Colonic mucosa (tissue), 4 donors: ENCODE measurements around the gene ZNF81. TPM values are rescaled to one million over a fixed set of nuclear protein-coding genes. Genes with fewer than 3 reads are reported as not detected.

Source experiments
- DNase-seq: peaks from one replicate; pipeline ENCODE4 v3.0.0-alpha.2; 2020
- H3K27ac ChIP-seq: fragments of 200-600 bp; one replicate; pipeline ENCODE4 v1.8.0; 2021
- H3K27me3 ChIP-seq: fragments of 200-600 bp; one replicate; pipeline ENCODE4 v1.8.0; 2021
- H3K36me3 ChIP-seq: fragments of 200-600 bp; one replicate; pipeline ENCODE4 v1.8.0; 2021
- H3K4me1 ChIP-seq: fragments of 200-600 bp; one replicate; pipeline ENCODE4 v1.8.0; 2021; ENCODE audit warnings: mild to moderate bottlenecking
- H3K4me3 ChIP-seq: fragments of 200-600 bp; one replicate; pipeline ENCODE4 v1.8.0; 2021
- H3K9ac ChIP-seq, 2 donors: one replicate each; pipeline ENCODE4 v1.7.0; 2013; ENCODE audit warnings: control low read depth in 2 of 2, low read depth in 2 of 2, low read length in 2 of 2
- H3K9me3 ChIP-seq: fragments of 200-600 bp; one replicate; pipeline ENCODE4 v1.8.0; 2021
- CTCF ChIP-seq: fragments of 200-600 bp; IDR thresholded peaks from one replicate; pipeline ENCODE4 v1.8.0; 2022; ENCODE audit warnings: antibody characterized with exemption, mild to moderate bottlenecking
- intact Hi-C: fragments of 100-400 bp; cut with DNase I; formaldehyde crosslinking; loops from one replicate; pipeline ENCODE4 v1.14.1; 2022
- total RNA-seq, 2 donors: library from RNA; stranded (reverse); fragmentation: NEBNext Ultra II Directional in 1 of 2; extraction: Animal tissue kit (Norgen Biotek cat#: 25700) in 1 of 2; gene quantifications; one replicate each; pipeline ENCODE4 v1.2.1, GENCODE V29; 2021
- donor health status: healthy.
- donor health status: DM: no; HTN: no; CAD: no.
- donor health status: DM: no; HTN: no; CAD: no.

Gene ZNF81
- total RNA-seq, 2 donors from 2014 or later = 8.8 to 13.3 TPM

DNA sequence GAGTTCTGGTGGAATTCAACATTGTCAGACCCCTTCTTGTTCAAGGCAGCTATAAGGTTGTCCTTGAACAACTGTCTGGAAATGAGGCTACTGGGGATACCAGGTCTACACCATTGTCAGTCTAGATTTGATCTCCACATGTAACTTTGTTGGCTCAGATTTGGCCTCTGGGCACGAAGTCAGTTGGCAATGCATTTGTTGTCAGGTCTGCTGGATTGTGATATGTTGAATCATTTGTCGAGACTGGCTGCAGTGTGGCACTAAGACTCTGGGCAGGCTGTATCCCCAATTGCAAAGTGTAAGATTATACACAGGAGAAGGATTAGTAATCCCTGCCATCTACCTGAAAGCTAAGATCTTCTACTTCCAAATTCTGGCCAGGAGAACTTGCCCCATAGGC is 26.5 kb downstream of the ZNF81 start:
- Histone ChIP-seq H3K27me3 (no peaks in the 10 kb centered on the region), H3K27ac (no peak overlapping the region), H3K9me3 (no peaks in the 10 kb centered on the region), H3K4me1 (no peaks in the 10 kb centered on the region), H3K4me3 (no peak overlapping the region), H3K36me3 (no peaks in the 10 kb centered on the region), H3K9ac (no peak overlapping the region)
- intact Hi-C loops = no loop called here
- no peak for DNase-seq
- TF ChIP-seq CTCF = no peak

- no peak for TF ChIP-seq CTCF
- no peak overlapping the region for H3K9ac ChIP-seq
- no peaks in the 10 kb centered on the region for H3K27me3 ChIP-seq
- no peak for DNase-seq
- no peak overlapping the region for H3K4me3 ChIP-seq
- no peaks in the 10 kb centered on the region for H3K9me3 ChIP-seq
- H3K4me1 ChIP-seq = no peaks in the 10 kb centered on the region
- intact Hi-C loops = no loop called here
- H3K27ac ChIP-seq = no peak overlapping the region
- no peaks in the 10 kb centered on the region for H3K36me3 ChIP-seq
Measured at GRCh38 chrX:47864300-47864699, 27.6 kb downstream of the ZNF81 start.

DNA sequence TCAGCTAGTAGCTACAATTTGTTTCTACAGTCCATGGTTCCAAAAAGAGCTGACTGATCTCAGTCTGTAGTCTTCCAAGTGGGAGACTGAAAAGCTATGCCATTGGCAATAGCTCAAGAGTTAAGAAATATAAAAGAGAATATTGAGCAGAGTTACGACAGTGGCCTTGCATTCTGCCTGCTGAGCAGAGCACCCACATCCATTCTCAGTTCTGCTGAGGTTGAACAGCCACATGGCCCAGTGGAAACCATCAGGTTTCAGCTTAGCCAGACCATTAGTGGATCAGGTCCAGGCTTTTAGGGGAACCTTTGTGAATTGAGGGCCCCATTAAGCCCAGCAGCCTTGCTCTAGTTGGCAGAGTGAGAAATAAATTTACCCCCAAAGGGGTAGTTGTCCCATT is 28.1 kb downstream of the ZNF81 start:
- Histone ChIP-seq H3K9ac (no peak overlapping the region), H3K36me3 (no peaks in the 10 kb centered on the region), H3K9me3 (no peaks in the 10 kb centered on the region), H3K27ac (no peak overlapping the region), H3K27me3 (no peaks in the 10 kb centered on the region), H3K4me3 (no peak overlapping the region), H3K4me1 (no peaks in the 10 kb centered on the region)
- intact Hi-C loops = no loop called here
- TF ChIP-seq CTCF = no peak
- DNase-seq = no peak

GRCh38 chrX:47873123-47873522 is 36.4 kb downstream of the ZNF81 start:
- no peaks in the 10 kb centered on the region for H3K27me3 ChIP-seq
- H3K27ac ChIP-seq = no peak overlapping the region
- no peak overlapping the region for H3K9ac ChIP-seq
- no peak for DNase-seq
- no peak overlapping the region for H3K4me3 ChIP-seq
- no peaks in the 10 kb centered on the region for H3K4me1 ChIP-seq
- no peaks in the 10 kb centered on the region for H3K36me3 ChIP-seq
- H3K9me3 ChIP-seq = no peaks in the 10 kb centered on the region
- no peak for TF ChIP-seq CTCF
- intact Hi-C loops = no loop called here

GRCh38 chrX:47877327-47877726 is 40.6 kb downstream of the ZNF81 start:
- DNase-seq = no peak
- Histone ChIP-seq H3K9ac (no peak overlapping the region), H3K4me3 (no peak overlapping the region), H3K36me3 (no peaks in the 10 kb centered on the region), H3K27me3 (no peaks in the 10 kb centered on the region), H3K27ac (no peak overlapping the region), H3K9me3 (no peaks in the 10 kb centered on the region), H3K4me1 (no peaks in the 10 kb centered on the region)
- no peak for TF ChIP-seq CTCF
- intact Hi-C loops = no loop called here

DNA sequence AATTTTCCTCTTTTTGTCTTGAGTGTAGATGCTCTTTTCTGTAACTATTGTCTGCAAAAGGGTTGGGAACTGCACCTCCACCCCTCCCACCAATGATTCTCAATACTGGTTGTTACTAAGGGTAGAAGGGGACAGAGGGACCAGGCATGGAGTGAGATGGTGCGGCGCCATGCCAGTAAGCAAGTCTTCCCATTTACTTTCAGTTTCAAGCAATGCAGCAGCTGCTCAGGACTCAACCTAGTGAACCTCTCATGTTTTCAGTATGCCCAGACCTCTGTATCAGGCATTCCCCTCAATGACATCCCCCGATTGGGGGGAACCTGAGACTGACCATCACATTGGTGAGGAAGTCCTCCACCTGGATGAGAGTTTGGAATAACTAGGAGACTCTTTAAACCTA is 41.5 kb downstream of the ZNF81 start:
- no peak for DNase-seq

More for the DNA sequence above, 41.5 kb downstream of the ZNF81 start:
- H3K27ac ChIP-seq = no peak overlapping the region
- H3K4me3 ChIP-seq = no peak overlapping the region
- TF ChIP-seq CTCF = no peak
- H3K27me3 ChIP-seq = no peaks in the 10 kb centered on the region
- H3K9ac ChIP-seq = no peak overlapping the region
- no peaks in the 10 kb centered on the region for H3K4me1 ChIP-seq
- H3K9me3 ChIP-seq = no peaks in the 10 kb centered on the region
- intact Hi-C loops = no loop called here
- H3K36me3 ChIP-seq = no peaks in the 10 kb centered on the region
